Activated CD4-positive, alpha-beta memory T cell treated with anti-CD3 and anti-CD28 coated beads, Interleukin-2, amount 10 ng/mL, durations not matched to agents 7 days and 5 days (primary cell): ENCODE data around the gene FNTB. TPM values are rescaled to one million over a fixed set of nuclear protein-coding genes. Genes with fewer than 3 reads are reported as not detected.
"Not testable (repeated sequence)": the region's sequence is repeated elsewhere in the genome, so short reads cannot be mapped to it uniquely, and the experiment has no call there.

Experiments used
- CTCF ChIA-PET: fragments of 350-600 bp; sonication (Branson Sonifier 250); formaldehyde crosslinking; loops from one replicate; lab custom pipeline; 2021; ENCODE audit warnings: antibody characterized with exemption, inconsistent platforms; lab: Charles Lee
- POLR2A ChIA-PET: fragments of 350-600 bp; sonication (Branson Sonifier 250); formaldehyde crosslinking; loops from one replicate; lab custom pipeline; 2021; ENCODE audit warnings: antibody characterized with exemption; lab: Charles Lee
- DNase-seq: peaks from one replicate; pipeline ENCODE4 v3.0.0-alpha.2; 2020
- H3K27ac Mint-ChIP-seq: one replicate; pipeline ENCODE4 v1.8.0; 2021; ENCODE audit warnings: mild to moderate bottlenecking, mixed read lengths
- H3K27me3 Mint-ChIP-seq: one replicate; pipeline ENCODE4 v1.8.0; 2021; ENCODE audit warnings: mixed read lengths
- H3K36me3 Mint-ChIP-seq: one replicate; pipeline ENCODE4 v1.8.0; 2021; ENCODE audit warnings: low read depth, mixed read lengths
- H3K4me1 Mint-ChIP-seq: one replicate; pipeline ENCODE4 v1.8.0; 2021; ENCODE audit warnings: mixed read lengths
- H3K4me3 Mint-ChIP-seq: one replicate; pipeline ENCODE4 v1.8.0; 2021; ENCODE audit warnings: mild to moderate bottlenecking, mixed read lengths
- H3K9me3 Mint-ChIP-seq: one replicate; pipeline ENCODE4 v1.8.0; 2021; ENCODE audit warnings: mixed read lengths
- total RNA-seq, 2 experiments: library from RNA; stranded (reverse); gene quantifications; one replicate each; pipeline ENCODE4 v1.2.3, GENCODE V29; 2021

Gene FNTB
- total RNA-seq, 2 experiments from 2014 or later = 12.3 to 16.1 TPM

- Mint-ChIP-seq H3K27ac (no peak overlapping the region), H3K36me3 (peaks cover 21% of the 10 kb centered on the region), H3K9me3 (no peaks in the 10 kb centered on the region), H3K4me1 (peaks cover 5% of the 10 kb centered on the region), H3K4me3 (no peak overlapping the region), H3K27me3 (no peaks in the 10 kb centered on the region)
- ChIA-PET CTCF (no interaction called here), POLR2A (no interaction called here)
- no peak for DNase-seq
Measured at GRCh38 chr14:65010211-65010931, 23.7 kb downstream of the FNTB start.

- Mint-ChIP-seq H3K9me3 (no peaks in the 10 kb centered on the region), H3K4me1 (no peaks in the 10 kb centered on the region), H3K27ac (no peak overlapping the region), H3K4me3 (no peak overlapping the region), H3K36me3 (peaks cover 26% of the 10 kb centered on the region), H3K27me3 (no peaks in the 10 kb centered on the region)
- CTCF ChIA-PET = no interaction called here
- DNase-seq = no peak
- POLR2A ChIA-PET = no interaction called here
Measured at GRCh38 chr14:65011538-65011937, 24.8 kb downstream of the FNTB start.

GRCh38 chr14:65012353-65012752, 25.7 kb downstream of the FNTB start:
- ChIA-PET POLR2A (no interaction called here), CTCF (interaction anchor here (0.5 to 0.8 kb wide), 2 partner anchors 26 to 54 kb away, joined by 3 read pairs; partner anchors contain the start of gene FNTB)
- Mint-ChIP-seq H3K9me3 (no peaks in the 10 kb centered on the region), H3K36me3 (peaks cover 30% of the 10 kb centered on the region), H3K27ac (no peak overlapping the region), H3K4me1 (no peaks in the 10 kb centered on the region), H3K4me3 (no peak overlapping the region), H3K27me3 (no peaks in the 10 kb centered on the region)
- no peak for DNase-seq

GRCh38 chr14:65015391-65015790, 28.7 kb downstream of the FNTB start:
- no peaks in the 10 kb centered on the region for H3K27me3 Mint-ChIP-seq
- POLR2A ChIA-PET = no interaction called here
- CTCF ChIA-PET = no interaction called here
- H3K4me3 Mint-ChIP-seq = no peak overlapping the region
- H3K4me1 Mint-ChIP-seq = no peaks in the 10 kb centered on the region
- no peaks in the 10 kb centered on the region for H3K9me3 Mint-ChIP-seq
- no peak for DNase-seq
- H3K36me3 Mint-ChIP-seq = peaks cover 27% of the 10 kb centered on the region
- H3K27ac Mint-ChIP-seq = no peak overlapping the region

GRCh38 chr14:65016471-65016870, 29.8 kb downstream of the FNTB start:
- no peaks in the 10 kb centered on the region for H3K27me3 Mint-ChIP-seq

GRCh38 chr14:65019944-65020566, 33.4 kb downstream of the FNTB start:
- H3K27me3 Mint-ChIP-seq = no peaks in the 10 kb centered on the region
- POLR2A ChIA-PET = interaction anchor here (1.0 to 1.4 kb wide), 2 partner anchors 21 to 30 kb away, joined by 3 to 5 read pairs; no protein-coding TSS in a partner anchor
- H3K4me3 Mint-ChIP-seq = no peak overlapping the region
- no peak for DNase-seq
- CTCF ChIA-PET = interaction anchor here (1.0 to 2.1 kb wide), 8 partner anchors 12 to 33 kb away, joined by 3 to 15 read pairs (median 4); partner anchors contain the start of gene FNTB
- no peaks in the 10 kb centered on the region for H3K9me3 Mint-ChIP-seq
- no peaks in the 10 kb centered on the region for H3K4me1 Mint-ChIP-seq
- peaks cover 17% of the 10 kb centered on the region for H3K36me3 Mint-ChIP-seq
- no peak overlapping the region for H3K27ac Mint-ChIP-seq

More at GRCh38 chr14:65016471-65016870, 29.8 kb downstream of the FNTB start:
- DNase-seq = no peak
- H3K4me1 Mint-ChIP-seq = no peaks in the 10 kb centered on the region
- no peak overlapping the region for H3K27ac Mint-ChIP-seq
- H3K4me3 Mint-ChIP-seq = no peak overlapping the region
- H3K36me3 Mint-ChIP-seq = peaks cover 27% of the 10 kb centered on the region
- CTCF ChIA-PET = no interaction called here
- POLR2A ChIA-PET = no interaction called here
- H3K9me3 Mint-ChIP-seq = no peaks in the 10 kb centered on the region

- Mint-ChIP-seq H3K9me3 (no peaks in the 10 kb centered on the region), H3K27ac (no peak overlapping the region), H3K36me3 (peaks cover 21% of the 10 kb centered on the region), H3K4me3 (no peak overlapping the region), H3K27me3 (no peaks in the 10 kb centered on the region), H3K4me1 (no peaks in the 10 kb centered on the region)
- ChIA-PET POLR2A (no interaction called here), CTCF (no interaction called here)
- no peak for DNase-seq
Measured at GRCh38 chr14:65024957-65025356, 38.3 kb downstream of the FNTB start.

GRCh38 chr14:65025818-65026217, 39.1 kb downstream of the FNTB start:
- peaks cover 25% of the 10 kb centered on the region for H3K36me3 Mint-ChIP-seq
- no peak overlapping the region for H3K27ac Mint-ChIP-seq
- no peaks in the 10 kb centered on the region for H3K4me1 Mint-ChIP-seq
- no peak for DNase-seq
- ChIA-PET POLR2A (no interaction called here), CTCF (no interaction called here)
- H3K27me3 Mint-ChIP-seq = no peaks in the 10 kb centered on the region
- H3K4me3 Mint-ChIP-seq = no peak overlapping the region
- no peaks in the 10 kb centered on the region for H3K9me3 Mint-ChIP-seq

- no peak for DNase-seq
- H3K36me3 Mint-ChIP-seq = peaks cover 28% of the 10 kb centered on the region
- CTCF ChIA-PET = no interaction called here
Measured at GRCh38 chr14:65026526-65026925, 39.8 kb downstream of the FNTB start.

GRCh38 chr14:65027127-65027799, 40.6 kb downstream of the FNTB start:
- no peak overlapping the region for H3K4me3 Mint-ChIP-seq
- H3K4me1 Mint-ChIP-seq = no peaks in the 10 kb centered on the region
- no peaks in the 10 kb centered on the region for H3K9me3 Mint-ChIP-seq
- H3K36me3 Mint-ChIP-seq = peaks cover 32% of the 10 kb centered on the region
- DNase-seq = no peak
- H3K27me3 Mint-ChIP-seq = no peaks in the 10 kb centered on the region
- POLR2A ChIA-PET = interaction anchor here (1.4 kb wide), 1 partner anchor 8 kb away, joined by 4 read pairs; no protein-coding TSS in a partner anchor
- CTCF ChIA-PET = no interaction called here
- H3K27ac Mint-ChIP-seq = no peak overlapping the region

More at GRCh38 chr14:65026526-65026925, 39.8 kb downstream of the FNTB start:
- Mint-ChIP-seq H3K4me1 (no peaks in the 10 kb centered on the region), H3K27me3 (no peaks in the 10 kb centered on the region), H3K27ac (no peak overlapping the region), H3K4me3 (no peak overlapping the region), H3K9me3 (no peaks in the 10 kb centered on the region)
- POLR2A ChIA-PET = interaction anchor here (1.4 kb wide), 1 partner anchor 9 kb away, joined by 4 read pairs; no protein-coding TSS in a partner anchor

GRCh38 chr14:65028937-65029336, 42.2 kb downstream of the FNTB start:
- Mint-ChIP-seq H3K4me3 (no peak overlapping the region), H3K27me3 (no peaks in the 10 kb centered on the region), H3K36me3 (peaks cover 35% of the 10 kb centered on the region), H3K9me3 (no peaks in the 10 kb centered on the region), H3K4me1 (no peaks in the 10 kb centered on the region), H3K27ac (no peak overlapping the region)
- DNase-seq = no peak
- CTCF ChIA-PET = no interaction called here
- POLR2A ChIA-PET = interaction anchor here (0.9 kb wide), 1 partner anchor 39 kb away, joined by 3 read pairs; no protein-coding TSS in a partner anchor

- H3K4me1 Mint-ChIP-seq, CTCF ChIA-PET, DNase-seq, H3K27me3 Mint-ChIP-seq, H3K9me3 Mint-ChIP-seq, POLR2A ChIA-PET, H3K27ac Mint-ChIP-seq, H3K4me3 Mint-ChIP-seq: not testable (repeated sequence)
- H3K36me3 Mint-ChIP-seq = peaks cover 40% of the 10 kb centered on the region
Measured at GRCh38 chr14:65031321-65031720, 44.6 kb downstream of the FNTB start.

GRCh38 chr14:65032319-65032718, 45.6 kb downstream of the FNTB start:
- Mint-ChIP-seq H3K4me3 (no peak overlapping the region), H3K9me3 (no peaks in the 10 kb centered on the region), H3K36me3 (peaks cover 32% of the 10 kb centered on the region), H3K4me1 (no peaks in the 10 kb centered on the region), H3K27me3 (no peaks in the 10 kb centered on the region), H3K27ac (no peak overlapping the region)
- ChIA-PET POLR2A (no interaction called here), CTCF (interaction anchor here (1.7 kb wide), 1 partner anchor 12 kb away, joined by 3 read pairs; no protein-coding TSS in a partner anchor)
- no peak for DNase-seq
